Measurements from ENCODE around the gene PTPRC.
A peak's percentile ranks its signal among the peaks of the same experiment; 100 is the strongest.

The PTPRC gene

DNA sequence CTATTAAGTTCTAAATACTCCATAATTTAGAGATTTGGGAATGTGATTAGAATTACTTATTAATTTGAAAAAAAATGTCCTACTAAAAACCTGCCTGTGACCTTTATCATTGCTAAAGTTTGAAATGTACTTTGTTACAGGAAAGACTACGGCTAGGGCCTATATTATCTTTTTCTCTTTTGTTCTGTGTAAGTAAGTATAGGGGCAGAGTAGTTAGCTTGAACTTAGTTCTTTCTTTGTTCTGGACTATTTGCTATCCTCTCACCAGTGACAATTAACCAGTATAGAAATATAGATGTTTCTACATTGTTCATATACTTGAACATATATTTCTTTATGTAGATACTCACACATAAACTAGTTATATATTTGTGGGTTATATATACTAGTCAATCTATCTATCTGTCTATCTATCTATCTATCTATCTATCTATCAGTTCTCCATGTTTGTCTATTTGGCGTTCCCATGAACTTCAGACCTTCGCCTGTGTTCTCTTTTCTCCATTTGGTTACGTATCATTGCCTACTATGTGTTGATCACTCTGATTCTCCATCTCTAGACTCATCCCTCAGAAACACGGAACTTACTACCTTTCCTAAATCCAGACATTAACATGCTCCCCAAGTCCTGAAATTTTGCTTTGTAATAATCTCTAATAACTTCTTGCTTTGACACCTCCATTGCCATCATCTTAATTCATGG, 3.3 kb downstream of the PTPRC start:
- intact Hi-C loops (cut with micrococcal nuclease): loop anchor here (2.0 to 5.0 kb wide), 3 partner anchors 15 to 100 kb away; partner anchors contain the start of gene ATP6V1G3
- H3K27ac Mint-ChIP-seq: peak overlapping the region; percentile 60
- H3K4me3 Mint-ChIP-seq: peak overlapping the region; percentile 81
- no peaks in the 10 kb centered on the region for H3K27me3 Mint-ChIP-seq
- no peaks in the 10 kb centered on the region for H3K9me3 Mint-ChIP-seq
- H3K36me3 Mint-ChIP-seq (ENCODE audit: low read depth): peaks cover 42% of the 10 kb centered on the region
- peaks cover 36% of the 10 kb centered on the region for H3K4me1 Mint-ChIP-seq (ENCODE audit: low read depth)

- peak overlapping the region; percentile 60 for H3K27ac Mint-ChIP-seq
- no peaks in the 10 kb centered on the region for H3K27me3 Mint-ChIP-seq
- peaks cover 48% of the 10 kb centered on the region for H3K36me3 Mint-ChIP-seq (ENCODE audit: low read depth)
- peaks cover 35% of the 10 kb centered on the region for H3K4me1 Mint-ChIP-seq (ENCODE audit: low read depth)
- intact Hi-C loops (cut with micrococcal nuclease): loop anchor here (5.0 kb wide), 1 partner anchor 101 kb away; the partner anchor contains the start of gene ATP6V1G3
- H3K4me3 Mint-ChIP-seq: peak overlapping the region; percentile 81
- no peaks in the 10 kb centered on the region for H3K9me3 Mint-ChIP-seq
Measured at GRCh38 chr1:198642983-198643382, 4.1 kb downstream of the PTPRC start.

- peak overlapping the region; percentile 81 for H3K4me3 Mint-ChIP-seq
- no peaks in the 10 kb centered on the region for H3K27me3 Mint-ChIP-seq
- no peaks in the 10 kb centered on the region for H3K9me3 Mint-ChIP-seq
- peak overlapping the region; percentile 60 for H3K27ac Mint-ChIP-seq
- peaks cover 39% of the 10 kb centered on the region for H3K4me1 Mint-ChIP-seq (ENCODE audit: low read depth)
- intact Hi-C loops (cut with micrococcal nuclease): loop anchor here (5.0 kb wide), 1 partner anchor 102 kb away; the partner anchor contains the start of gene ATP6V1G3
- peaks cover 56% of the 10 kb centered on the region for H3K36me3 Mint-ChIP-seq (ENCODE audit: low read depth)
Measured at GRCh38 chr1:198643808-198644207, 5.0 kb downstream of the PTPRC start.

- peaks cover 58% of the 10 kb centered on the region for H3K4me1 Mint-ChIP-seq (ENCODE audit: low read depth)
- intact Hi-C loops (cut with micrococcal nuclease): no loop called here
- H3K36me3 Mint-ChIP-seq (ENCODE audit: low read depth): peaks cover 69% of the 10 kb centered on the region
- no peak overlapping the region for H3K4me3 Mint-ChIP-seq
- no peaks in the 10 kb centered on the region for H3K27me3 Mint-ChIP-seq
- peak overlapping the region; percentile 47 for H3K27ac Mint-ChIP-seq
- H3K9me3 Mint-ChIP-seq: no peaks in the 10 kb centered on the region
Measured at GRCh38 chr1:198647055-198647454, 8.2 kb downstream of the PTPRC start.

- Mint-ChIP-seq H3K4me1 (ENCODE audit: low read depth) (peaks cover 48% of the 10 kb centered on the region), H3K9me3 (no peaks in the 10 kb centered on the region), H3K27me3 (no peaks in the 10 kb centered on the region), H3K4me3 (no peak overlapping the region), H3K27ac (no peak overlapping the region), H3K36me3 (ENCODE audit: low read depth) (peaks cover 61% of the 10 kb centered on the region)
- intact Hi-C loops (cut with micrococcal nuclease): no loop called here
Measured at GRCh38 chr1:198648592-198648991, 9.8 kb downstream of the PTPRC start.

GRCh38 chr1:198649232-198649967, 10.6 kb downstream of the PTPRC start:
- H3K4me1 Mint-ChIP-seq (ENCODE audit: low read depth): peaks cover 44% of the 10 kb centered on the region
- no peaks in the 10 kb centered on the region for H3K27me3 Mint-ChIP-seq
- H3K9me3 Mint-ChIP-seq: no peaks in the 10 kb centered on the region
- peaks cover 56% of the 10 kb centered on the region for H3K36me3 Mint-ChIP-seq (ENCODE audit: low read depth)
- intact Hi-C loops (cut with micrococcal nuclease): no loop called here
- H3K4me3 Mint-ChIP-seq: peak overlapping the region; percentile 10
- peak overlapping the region; percentile 56 for H3K27ac Mint-ChIP-seq

GRCh38 chr1:198649968-198650338, 11.1 kb downstream of the PTPRC start:
- peaks cover 56% of the 10 kb centered on the region for H3K36me3 Mint-ChIP-seq (ENCODE audit: low read depth)
- H3K4me3 Mint-ChIP-seq: peak overlapping the region; percentile 28
- intact Hi-C loops (cut with micrococcal nuclease): no loop called here
- peak overlapping the region; percentile 56 for H3K27ac Mint-ChIP-seq
- H3K9me3 Mint-ChIP-seq: no peaks in the 10 kb centered on the region
- H3K4me1 Mint-ChIP-seq (ENCODE audit: low read depth): peaks cover 44% of the 10 kb centered on the region
- H3K27me3 Mint-ChIP-seq: no peaks in the 10 kb centered on the region

GRCh38 chr1:198650506-198650905, 11.7 kb downstream of the PTPRC start:
- Mint-ChIP-seq H3K27me3 (no peaks in the 10 kb centered on the region), H3K9me3 (no peaks in the 10 kb centered on the region), H3K4me3 (peak overlapping the region; percentile 28), H3K36me3 (ENCODE audit: low read depth) (peaks cover 57% of the 10 kb centered on the region), H3K27ac (peak overlapping the region; percentile 56), H3K4me1 (ENCODE audit: low read depth) (peaks cover 45% of the 10 kb centered on the region)
- intact Hi-C loops (cut with micrococcal nuclease): no loop called here

- Mint-ChIP-seq H3K27ac (peak overlapping the region; percentile 34), H3K36me3 (ENCODE audit: low read depth) (peaks cover 57% of the 10 kb centered on the region), H3K4me1 (ENCODE audit: low read depth) (peaks cover 48% of the 10 kb centered on the region), H3K4me3 (no peak overlapping the region), H3K27me3 (no peaks in the 10 kb centered on the region), H3K9me3 (no peaks in the 10 kb centered on the region)
- intact Hi-C loops (cut with micrococcal nuclease): no loop called here
Measured at GRCh38 chr1:198651650-198652400, 13.0 kb downstream of the PTPRC start.

DNA sequence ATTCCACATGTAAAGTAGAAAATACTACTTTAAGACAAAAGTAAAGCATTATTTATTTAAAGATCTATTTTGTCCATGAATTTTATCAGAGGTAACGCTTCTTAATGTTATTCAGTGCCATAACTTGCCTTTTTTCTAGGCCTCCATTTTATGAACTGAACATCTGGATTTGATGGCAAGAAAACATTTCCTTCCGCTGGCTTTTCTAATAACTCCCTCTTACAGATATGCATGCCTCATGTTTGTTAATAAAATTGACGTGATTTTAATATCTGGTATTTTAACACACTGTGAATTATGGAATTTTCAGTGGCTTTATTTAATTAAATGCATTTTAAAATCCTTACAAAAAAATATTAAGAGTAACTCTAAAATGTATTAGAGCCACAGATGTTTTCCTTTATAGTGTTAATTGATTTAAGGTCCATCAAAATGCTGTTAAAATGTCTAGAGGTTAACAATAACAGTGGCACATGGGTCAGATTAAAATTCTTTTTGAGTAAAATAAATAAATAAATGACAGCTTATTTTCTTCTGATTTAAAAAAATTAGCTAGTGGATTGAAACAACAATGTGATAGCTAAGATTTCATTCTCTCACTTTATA, 15.1 kb downstream of the PTPRC start:
- Mint-ChIP-seq H3K36me3 (ENCODE audit: low read depth) (peaks cover 53% of the 10 kb centered on the region), H3K27me3 (no peaks in the 10 kb centered on the region), H3K9me3 (no peaks in the 10 kb centered on the region), H3K27ac (no peak overlapping the region), H3K4me1 (ENCODE audit: low read depth) (peaks cover 48% of the 10 kb centered on the region), H3K4me3 (no peak overlapping the region)
- intact Hi-C loops (cut with micrococcal nuclease): no loop called here

GRCh38 chr1:198655459-198656121, 16.8 kb downstream of the PTPRC start:
- Mint-ChIP-seq H3K4me3 (no peak overlapping the region), H3K4me1 (ENCODE audit: low read depth) (peaks cover 35% of the 10 kb centered on the region), H3K9me3 (no peaks in the 10 kb centered on the region), H3K27me3 (no peaks in the 10 kb centered on the region), H3K27ac (peak overlapping the region; percentile 72), H3K36me3 (ENCODE audit: low read depth) (peaks cover 39% of the 10 kb centered on the region)
- intact Hi-C loops (cut with micrococcal nuclease): loop anchor here (2.0 kb wide), 1 partner anchor 15 kb away; no protein-coding TSS in a partner anchor

- no peaks in the 10 kb centered on the region for H3K27me3 Mint-ChIP-seq
- H3K36me3 Mint-ChIP-seq (ENCODE audit: low read depth): peaks cover 40% of the 10 kb centered on the region
- intact Hi-C loops (cut with micrococcal nuclease): loop anchor here (2.0 kb wide), 1 partner anchor 16 kb away; no protein-coding TSS in a partner anchor
- peak overlapping the region; percentile 67 for H3K4me3 Mint-ChIP-seq
- H3K4me1 Mint-ChIP-seq (ENCODE audit: low read depth): peaks cover 35% of the 10 kb centered on the region
- H3K27ac Mint-ChIP-seq: peak overlapping the region; percentile 92
- no peaks in the 10 kb centered on the region for H3K9me3 Mint-ChIP-seq
Measured at GRCh38 chr1:198656500-198656932, 17.7 kb downstream of the PTPRC start.

- no peaks in the 10 kb centered on the region for H3K27me3 Mint-ChIP-seq
- H3K36me3 Mint-ChIP-seq (ENCODE audit: low read depth): peaks cover 48% of the 10 kb centered on the region
- intact Hi-C loops (cut with micrococcal nuclease): loop anchor here (2.0 kb wide), 1 partner anchor 17 kb away; no protein-coding TSS in a partner anchor
- H3K9me3 Mint-ChIP-seq: no peaks in the 10 kb centered on the region
- peak overlapping the region; percentile 42 for H3K4me3 Mint-ChIP-seq
- peaks cover 43% of the 10 kb centered on the region for H3K4me1 Mint-ChIP-seq (ENCODE audit: low read depth)
- H3K27ac Mint-ChIP-seq: peak overlapping the region; percentile 83
Measured at GRCh38 chr1:198657550-198658064, 18.8 kb downstream of the PTPRC start.
